ENCODE data around the gene WWP2.
"Not testable (repeated sequence)": the region's sequence is repeated elsewhere in the genome, so short reads cannot be mapped to it uniquely, and the experiment has no call there.

WWP2 gene

GRCh38 chr16:69794486-69794885, 32.4 kb downstream of the WWP2 start:
- no peak for DNase-seq (ENCODE audit: low read depth in 2 of 2)

GRCh38 chr16:69796285-69797118, 34.4 kb downstream of the WWP2 start:
- DNase-seq (ENCODE audit: low read depth in 2 of 2): peak; percentile 38 to 42

GRCh38 chr16:69798466-69798865, 36.3 kb downstream of the WWP2 start:
- no peak for DNase-seq (ENCODE audit: low read depth in 2 of 2)

- DNase-seq (ENCODE audit: low read depth in 2 of 2): no peak
Measured at GRCh38 chr16:69799611-69800031, 37.5 kb downstream of the WWP2 start.

- no peak for DNase-seq (ENCODE audit: low read depth in 2 of 2)
Measured at GRCh38 chr16:69804297-69804696, 42.2 kb downstream of the WWP2 start.

GRCh38 chr16:69806776-69807175, 44.6 kb downstream of the WWP2 start:
- not testable (repeated sequence) for DNase-seq (ENCODE audit: low read depth in 2 of 2)

- DNase-seq (ENCODE audit: low read depth in 2 of 2): no peak
Measured at GRCh38 chr16:69812688-69813014, 50.5 kb downstream of the WWP2 start.

GRCh38 chr16:69814078-69814477, 51.9 kb downstream of the WWP2 start:
- no peak for DNase-seq (ENCODE audit: low read depth in 2 of 2)

- DNase-seq (ENCODE audit: low read depth in 2 of 2): no peak
Measured at GRCh38 chr16:69814561-69814960, 52.4 kb downstream of the WWP2 start.

GRCh38 chr16:69815216-69815883, 53.2 kb downstream of the WWP2 start:
- not testable (repeated sequence) for DNase-seq (ENCODE audit: low read depth in 2 of 2)

GRCh38 chr16:69816996-69817395, 54.9 kb downstream of the WWP2 start:
- DNase-seq (ENCODE audit: low read depth in 2 of 2): no peak

GRCh38 chr16:69818891-69819545, 56.9 kb downstream of the WWP2 start:
- no peak for DNase-seq (ENCODE audit: low read depth in 2 of 2)

- peak; percentile 25 to 42 for DNase-seq (ENCODE audit: low read depth in 2 of 2)
Measured at GRCh38 chr16:69820926-69821541, 58.9 kb downstream of the WWP2 start.

- no peak for DNase-seq (ENCODE audit: low read depth in 2 of 2)
Measured at GRCh38 chr16:69821844-69822173, 59.7 kb downstream of the WWP2 start.

GRCh38 chr16:69822174-69822935, 60.2 kb downstream of the WWP2 start:
- DNase-seq (ENCODE audit: low read depth in 2 of 2): no peak

- DNase-seq (ENCODE audit: low read depth in 2 of 2): no peak
Measured at GRCh38 chr16:69823831-69824563, 61.9 kb downstream of the WWP2 start.

- DNase-seq (ENCODE audit: low read depth in 2 of 2): not testable (repeated sequence)
Measured at GRCh38 chr16:69824564-69825142, 62.5 kb downstream of the WWP2 start.

- DNase-seq (ENCODE audit: low read depth in 2 of 2): no peak
Measured at GRCh38 chr16:69827524-69827923, 65.4 kb downstream of the WWP2 start.

GRCh38 chr16:69829338-69829737, 67.2 kb downstream of the WWP2 start:
- DNase-seq (ENCODE audit: low read depth in 2 of 2): no peak

GRCh38 chr16:69830146-69830533, 68.0 kb downstream of the WWP2 start:
- no peak for DNase-seq (ENCODE audit: low read depth in 2 of 2)
